SK-N-MC (cell line): ENCODE data around the gene SCO2.

Experiments used
- DNase-seq: peaks from one replicate; pipeline ENCODE4 v3.0.0-alpha.2; 2011; ENCODE audit warnings: low read depth, low spot score
- H3K27ac ChIP-seq: fragments of 200-600 bp; sonication (generic); 2 replicates; pipeline ENCODE4 v1.5.1; 2016; ENCODE audit warnings: mixed run types
- H3K36me3 ChIP-seq: fragments of 200-600 bp; sonication (generic); 2 replicates; pipeline ENCODE4 v1.6.1; 2017; ENCODE audit warnings: antibody characterized with exemption, low read length, mixed read lengths; ENCODE audit not compliant: insufficient read depth
- H3K4me3 ChIP-seq: fragments of 200-600 bp; sonication (generic); 2 replicates; pipeline ENCODE4 v1.5.1; 2016
- H3K9ac ChIP-seq: fragments of 200-600 bp; sonication (generic); 2 replicates; pipeline ENCODE4 v1.8.0; 2017; ENCODE audit warnings: mixed run types, mixed read lengths; ENCODE audit not compliant: insufficient read length
- H3K9me3 ChIP-seq: fragments of 200-600 bp; sonication (generic); 2 replicates; pipeline ENCODE4 v1.6.1; 2017; ENCODE audit warnings: low read depth, mild to moderate bottlenecking, antibody characterized with exemption, low read length, moderate library complexity, mixed read lengths
- EZH2 ChIP-seq: fragments of 200-600 bp; sonication (generic); IDR thresholded peaks from one replicate; pipeline ENCODE4 v1.6.1; 2017; ENCODE audit warnings: antibody characterized with exemption
- FOXP2 ChIP-seq: optimal IDR thresholded peaks from 2 replicates; pipeline ENCODE3; 2011; ENCODE audit warnings: mild to moderate bottlenecking, moderate library complexity; ENCODE audit not compliant: insufficient read depth; ENCODE audit errors: extremely low read length, control extremely low read depth
- POLR2AphosphoS5 ChIP-seq: IDR thresholded peaks from 2 replicates; pipeline ENCODE4 v1.6.1; 2012; ENCODE audit warnings: mild to moderate bottlenecking, low read depth, low read length, borderline replicate concordance

The SCO2 gene

DNA sequence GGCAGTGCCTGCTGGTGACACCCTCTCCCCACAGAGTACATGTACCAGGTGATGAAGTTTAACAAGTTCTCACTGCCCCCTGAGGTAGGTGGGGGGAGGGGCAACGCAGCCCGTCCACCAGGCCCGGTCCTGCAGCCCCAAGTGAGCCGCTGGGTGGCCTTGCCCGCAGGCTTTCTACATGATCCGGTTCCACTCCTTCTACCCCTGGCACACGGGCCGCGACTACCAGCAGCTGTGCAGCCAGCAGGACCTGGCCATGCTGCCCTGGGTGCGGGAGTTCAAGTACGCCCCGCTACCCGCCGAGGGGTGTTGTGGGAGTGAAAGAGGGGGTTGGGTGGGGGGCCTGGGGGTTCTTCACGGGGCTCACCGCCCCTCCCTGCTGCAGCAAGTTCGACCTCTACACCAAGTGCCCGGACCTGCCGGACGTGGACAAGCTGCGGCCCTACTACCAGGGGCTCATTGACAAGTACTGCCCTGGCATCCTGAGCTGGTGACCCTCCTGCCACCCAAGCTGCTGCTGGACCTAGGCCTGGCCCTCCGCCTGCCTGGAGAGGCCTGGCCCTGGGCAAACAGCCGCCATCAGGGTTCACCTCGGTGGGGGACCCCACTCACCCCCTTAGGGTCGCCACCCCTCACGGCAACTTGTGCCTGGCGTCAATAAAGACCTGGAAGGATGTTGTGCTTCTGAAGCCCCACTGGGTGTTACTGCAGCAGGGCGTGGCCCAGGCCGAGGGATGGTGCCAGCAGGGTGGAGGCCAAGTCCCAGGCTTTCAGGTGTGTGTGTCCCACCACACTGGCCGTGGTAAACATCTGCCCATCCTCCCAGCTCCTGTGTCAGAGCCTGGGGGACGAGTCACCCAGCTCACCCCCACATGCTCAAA, 35.8 kb downstream of the SCO2 start:
- no peaks in the 10 kb centered on the region for H3K36me3 ChIP-seq
- DNase-seq: no peak
- no peak overlapping the region for H3K4me3 ChIP-seq
- H3K9me3 ChIP-seq: no peaks in the 10 kb centered on the region
- TF ChIP-seq POLR2AphosphoS5 (no peak), FOXP2 (no peak), EZH2 (no peak)
- H3K27ac ChIP-seq: no peak overlapping the region
- no peak overlapping the region for H3K9ac ChIP-seq

DNA sequence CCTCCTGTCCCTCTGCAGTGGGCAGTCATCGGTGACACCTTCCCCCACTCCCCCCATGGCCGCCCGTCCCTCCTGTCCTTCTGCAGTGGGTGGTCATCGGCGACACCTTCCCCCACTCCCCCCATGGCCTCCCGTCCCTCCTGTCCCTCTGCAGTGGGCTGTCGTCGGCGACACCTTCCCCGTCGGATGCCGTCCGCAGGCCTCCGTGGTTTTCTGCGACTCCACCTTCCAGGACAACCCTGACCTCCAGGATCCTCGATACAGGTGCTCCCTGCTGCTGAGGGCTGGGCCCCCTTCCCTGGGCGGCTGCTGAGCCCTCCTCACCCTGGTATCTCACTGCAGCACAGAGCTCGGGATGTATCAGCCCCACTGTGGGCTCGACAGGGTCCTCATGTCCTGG, 36.5 kb downstream of the SCO2 start:
- Histone ChIP-seq H3K36me3 (no peaks in the 10 kb centered on the region), H3K9ac (no peak overlapping the region)
- TF ChIP-seq FOXP2 (no peak), EZH2 (no peak), POLR2AphosphoS5 (no peak)

DNA sequence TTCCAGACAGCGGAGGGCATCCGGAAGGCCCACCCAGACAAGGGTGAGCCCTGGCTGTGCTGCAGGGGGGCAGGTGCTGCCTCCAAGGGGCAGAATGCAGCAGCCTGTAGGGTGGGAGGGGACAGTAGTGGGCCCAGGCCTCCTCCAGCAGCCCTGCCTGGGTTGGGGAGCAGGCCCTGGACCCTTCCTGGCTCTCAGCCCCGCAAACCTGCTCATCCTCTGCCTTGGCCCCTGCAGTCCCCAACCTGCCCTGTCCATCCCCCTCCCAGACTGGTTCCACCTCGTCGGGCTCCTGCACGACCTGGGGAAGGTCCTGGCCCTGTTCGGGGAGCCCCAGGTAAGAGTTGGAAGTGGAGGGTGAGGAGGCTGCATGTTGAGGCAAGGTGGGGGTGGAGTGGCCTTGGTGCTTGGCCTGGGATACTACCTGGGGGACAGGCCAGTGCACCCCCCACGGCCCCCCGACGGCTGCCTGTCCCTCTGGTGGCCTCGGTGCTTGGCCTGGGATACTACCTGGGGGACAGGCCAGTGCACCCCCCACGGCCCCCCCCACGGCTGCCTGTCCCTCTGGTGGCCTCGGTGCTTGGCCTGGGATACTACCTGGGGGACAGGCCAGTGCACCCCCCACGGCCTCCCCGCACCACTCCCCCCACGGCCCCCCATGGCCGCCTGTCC, 37.3 kb downstream of the SCO2 start:
- Histone ChIP-seq H3K4me3 (no peak overlapping the region), H3K27ac (no peak overlapping the region), H3K9ac (no peak overlapping the region), H3K9me3 (no peaks in the 10 kb centered on the region), H3K36me3 (no peaks in the 10 kb centered on the region; the same call in 1 of the 2 replicates)
- DNase-seq: no peak
- no peak for TF ChIP-seq EZH2
- TF ChIP-seq FOXP2: no peak
- no peak for TF ChIP-seq POLR2AphosphoS5

More for the DNA sequence above, 36.5 kb downstream of the SCO2 start:
- Histone ChIP-seq H3K9me3 (no peaks in the 10 kb centered on the region), H3K27ac (no peak overlapping the region), H3K4me3 (no peak overlapping the region)
- no peak for DNase-seq

DNA sequence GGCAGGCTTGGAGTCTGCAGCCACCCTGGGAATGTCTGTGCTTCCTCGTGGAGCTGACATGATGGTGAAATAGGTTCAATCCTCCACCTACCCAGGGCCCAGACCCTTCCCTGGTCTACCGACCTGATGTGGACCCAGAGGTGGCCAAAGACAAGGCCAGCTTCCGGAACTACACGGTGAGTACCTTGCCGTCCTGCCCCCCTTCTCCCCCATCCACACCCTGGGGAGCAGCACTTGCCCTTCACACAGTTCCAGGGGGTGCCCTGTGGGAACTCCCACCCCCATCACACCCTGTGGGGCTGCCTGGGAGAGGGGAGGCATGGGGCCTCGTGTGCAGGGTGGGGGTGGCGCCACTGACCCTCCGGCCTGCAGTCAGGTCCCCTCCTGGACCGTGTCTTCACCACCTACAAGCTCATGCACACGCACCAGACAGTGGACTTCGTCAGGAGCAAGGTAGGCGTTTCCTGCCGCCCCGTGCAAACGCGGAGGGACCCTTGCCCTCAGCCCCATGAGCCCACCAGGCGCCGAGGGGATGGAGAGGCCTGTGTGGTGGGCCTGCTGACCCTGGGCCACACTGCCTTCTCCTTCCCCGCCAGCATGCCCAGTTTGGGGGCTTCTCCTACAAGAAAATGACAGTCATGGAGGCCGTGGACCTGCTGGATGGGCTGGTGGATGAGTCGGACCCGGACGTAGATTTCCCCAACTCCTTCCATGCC, 38.0 kb downstream of the SCO2 start:
- no peaks in the 10 kb centered on the region for H3K9me3 ChIP-seq
- no peaks in the 10 kb centered on the region; the same call in 1 of the 2 replicates for H3K36me3 ChIP-seq
- TF ChIP-seq EZH2 (no peak), FOXP2 (no peak), POLR2AphosphoS5 (no peak)
- H3K9ac ChIP-seq: no peak overlapping the region
- no peak overlapping the region for H3K4me3 ChIP-seq
- DNase-seq: no peak
- no peak overlapping the region for H3K27ac ChIP-seq

DNA sequence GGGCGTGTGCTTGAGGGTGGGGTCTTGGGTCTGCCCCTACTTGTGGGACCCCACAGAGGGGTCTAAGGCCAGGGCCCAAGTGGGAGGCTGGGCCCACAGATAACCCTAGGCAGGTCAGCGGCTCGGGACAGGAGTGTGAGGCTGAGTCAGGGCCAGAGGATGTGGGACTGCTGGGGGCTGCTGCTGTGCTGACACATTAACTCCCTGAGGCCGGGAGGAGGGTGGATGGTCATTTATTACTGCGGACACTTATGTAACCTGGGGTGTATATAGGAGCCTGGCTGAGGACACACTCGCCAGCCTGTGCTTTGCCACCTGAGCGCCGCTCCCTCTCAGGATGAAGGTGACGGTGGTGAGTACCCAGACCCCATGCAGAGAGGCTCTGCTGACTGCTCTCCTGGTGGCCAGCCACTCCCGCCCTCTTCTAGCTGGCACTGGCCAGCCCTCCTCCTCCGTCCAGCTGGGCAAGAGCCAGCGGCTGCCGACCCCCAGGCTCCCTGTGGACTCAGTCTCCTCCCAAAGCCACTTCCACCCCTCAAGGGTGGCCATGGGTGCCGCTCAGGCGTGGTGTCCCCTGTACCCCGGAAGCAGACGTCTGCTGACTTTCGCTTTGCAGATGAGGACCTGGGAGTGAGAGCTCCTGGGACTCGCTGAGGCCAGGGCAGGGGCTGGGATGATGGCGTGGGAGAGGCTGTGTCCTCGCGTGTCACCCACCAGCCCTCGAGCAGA, 38.7 kb downstream of the SCO2 start, which contains the start of gene MIOX:
Gene MIOX (plus strand): TSS at position 299 of the 729 bp plus-strand sequence. CDS start 39 bp downstream, at position 338.
- H3K4me3 ChIP-seq: peak within 1 kb of the TSS; percentile 14; the same call in 1 of the 2 replicates

DNA sequence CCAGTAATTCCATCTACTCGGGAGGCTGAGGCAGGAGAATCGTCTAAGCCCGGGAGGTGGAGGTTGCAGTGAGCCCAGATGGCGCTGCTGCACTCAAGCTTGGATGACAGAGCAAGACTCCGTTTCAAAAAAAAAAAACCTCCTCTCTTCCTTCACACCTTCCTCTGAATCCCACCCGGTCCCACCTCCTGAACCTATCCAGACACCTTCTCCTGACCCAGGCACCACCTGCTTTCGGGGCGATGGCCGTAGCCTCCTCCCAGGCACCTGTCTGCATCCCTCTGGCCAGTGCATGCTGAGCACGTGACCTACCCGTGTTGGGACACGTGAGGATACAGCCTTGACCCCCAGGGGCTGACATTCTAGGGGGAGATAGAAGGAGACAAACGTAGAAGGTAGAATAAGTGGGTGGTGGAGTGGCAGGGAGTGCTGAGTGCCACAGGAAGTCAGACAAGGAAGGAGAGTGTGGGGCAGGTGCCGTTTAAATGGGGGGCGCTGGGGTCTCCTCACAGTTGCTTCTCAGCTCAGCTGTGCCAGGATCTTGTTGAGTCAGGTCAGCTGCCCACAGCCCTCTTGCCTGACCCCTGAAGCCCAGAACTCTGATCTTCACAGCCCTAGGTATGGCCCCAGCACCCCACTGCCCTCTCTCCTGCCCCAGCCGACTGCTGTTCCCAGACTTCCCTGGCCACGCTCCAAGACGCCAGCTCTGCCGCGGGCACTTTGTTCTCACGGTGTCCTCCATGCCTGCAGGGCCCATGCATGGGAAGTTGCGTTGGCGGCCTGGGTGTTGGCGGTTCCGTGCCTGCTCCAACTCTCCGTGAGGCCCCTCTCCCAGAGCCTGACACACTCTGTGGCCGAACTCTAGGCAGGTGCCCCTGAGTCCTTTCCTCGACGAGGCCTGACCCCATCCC, 39.9 kb downstream of the SCO2 start:
- Histone ChIP-seq H3K4me3 (peak overlapping the region; percentile 14; the same call in 1 of the 2 replicates), H3K9ac (no peak overlapping the region), H3K9me3 (no peaks in the 10 kb centered on the region), H3K27ac (no peak overlapping the region), H3K36me3 (no peaks in the 10 kb centered on the region; the same call in 1 of the 2 replicates)
- DNase-seq: no peak
- 0 out of 2 replicates have a peak, but pooled peaks have one; percentile 12 for TF ChIP-seq POLR2AphosphoS5
- TF ChIP-seq EZH2: no peak

More for the DNA sequence above, 38.7 kb downstream of the SCO2 start, which contains the start of gene MIOX:
- no peak for DNase-seq
- TF ChIP-seq EZH2 (no peak), POLR2AphosphoS5 (no peak), FOXP2 (no peak)
- Histone ChIP-seq H3K27ac (no peak within 1 kb of the TSS), H3K36me3 (no peaks in the 10 kb centered on the region; the same call in 1 of the 2 replicates), H3K9me3 (no peaks in the 10 kb centered on the region), H3K9ac (no peak within 1 kb of the TSS)
